Measurements from ENCODE around the gene ADCY1.

DNA sequence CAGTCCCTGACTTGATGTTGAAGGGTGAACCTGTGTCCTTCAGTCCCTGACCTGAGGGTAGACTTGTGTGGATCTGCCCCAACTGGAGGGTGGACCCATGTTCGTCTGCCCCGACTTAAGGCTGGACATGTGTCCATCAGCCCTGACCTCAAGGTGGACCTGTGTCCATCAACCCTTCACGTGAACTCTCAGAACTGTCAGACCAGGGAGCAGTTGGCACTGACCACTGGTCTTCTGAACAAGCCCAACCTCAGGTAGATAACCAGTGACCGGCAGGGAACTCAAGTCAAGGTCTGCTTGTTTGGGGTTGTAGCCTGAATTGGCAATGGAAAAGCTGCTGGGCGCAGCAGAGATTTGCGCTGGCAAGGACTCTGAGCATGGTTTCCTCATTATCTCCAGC, 96.5 kb downstream of the ADCY1 start:
- TF ChIP-seq SUZ12 (IDR thresholded peaks at IDR 0.05; ENCODE audit: extremely low read depth, insufficient read depth, insufficient read length) (no peak), ZNF274 (IDR thresholded peaks at IDR 0.05; ENCODE audit: low read depth, low read length) (no peak), YY1 (IDR thresholded peaks at IDR 0.05; ENCODE audit: insufficient read depth, insufficient read length) (no peak)

All from NT2/D1 (cell line).